ENCODE results near the gene RCOR1.
A peak's percentile ranks its signal among the peaks of the same experiment; 100 is the strongest.
"Not testable (repeated sequence)": the region's sequence is repeated elsewhere in the genome, so short reads cannot be mapped to it uniquely, and the experiment has no call there.

RCOR1 gene

DNA sequence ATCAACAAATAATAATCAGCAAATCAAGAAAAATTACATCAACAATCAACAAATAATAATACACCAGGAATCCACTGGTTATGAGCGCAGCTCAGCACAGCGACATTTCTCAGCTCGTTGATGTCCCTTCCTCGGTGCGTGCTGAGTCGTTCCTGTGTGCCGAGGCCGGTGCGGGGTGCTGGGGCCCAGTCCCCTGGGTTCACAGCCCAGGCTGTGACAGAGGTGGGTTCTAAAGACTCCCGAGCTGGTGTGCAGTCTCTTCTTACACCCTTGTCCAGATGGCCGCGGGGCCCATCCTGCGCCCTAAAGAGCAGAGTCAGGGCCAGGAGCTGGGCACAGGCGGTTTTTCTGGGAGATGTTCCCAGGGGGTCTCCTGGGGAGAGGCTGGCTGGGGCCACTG lies 157.9 kb downstream of the RCOR1 start:
- DNase-seq (ENCODE audit: low read depth in 2 of 2), result no peak

DNA sequence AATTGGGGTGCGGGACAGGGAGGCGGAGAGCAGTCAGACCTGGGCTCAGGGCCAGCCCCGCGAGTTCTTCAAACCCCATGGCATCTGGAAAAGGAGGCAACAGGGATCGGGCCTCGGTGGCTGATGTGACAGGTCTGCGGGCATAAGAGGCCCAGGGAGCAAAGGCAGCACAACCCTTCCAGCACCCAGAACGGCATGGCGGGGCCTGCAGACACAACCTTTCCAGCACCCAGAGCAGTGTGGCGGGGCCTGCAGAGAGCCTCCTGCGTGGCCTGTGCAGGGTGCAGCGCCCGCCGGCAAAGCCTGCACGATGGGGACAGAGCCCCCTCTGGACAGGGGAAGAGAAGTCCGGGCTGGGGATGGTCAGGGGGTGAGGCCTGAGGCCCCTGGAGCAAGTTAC lies 158.6 kb downstream of the RCOR1 start:
- DNase-seq (ENCODE audit: low read depth in 2 of 2), result no peak

DNA sequence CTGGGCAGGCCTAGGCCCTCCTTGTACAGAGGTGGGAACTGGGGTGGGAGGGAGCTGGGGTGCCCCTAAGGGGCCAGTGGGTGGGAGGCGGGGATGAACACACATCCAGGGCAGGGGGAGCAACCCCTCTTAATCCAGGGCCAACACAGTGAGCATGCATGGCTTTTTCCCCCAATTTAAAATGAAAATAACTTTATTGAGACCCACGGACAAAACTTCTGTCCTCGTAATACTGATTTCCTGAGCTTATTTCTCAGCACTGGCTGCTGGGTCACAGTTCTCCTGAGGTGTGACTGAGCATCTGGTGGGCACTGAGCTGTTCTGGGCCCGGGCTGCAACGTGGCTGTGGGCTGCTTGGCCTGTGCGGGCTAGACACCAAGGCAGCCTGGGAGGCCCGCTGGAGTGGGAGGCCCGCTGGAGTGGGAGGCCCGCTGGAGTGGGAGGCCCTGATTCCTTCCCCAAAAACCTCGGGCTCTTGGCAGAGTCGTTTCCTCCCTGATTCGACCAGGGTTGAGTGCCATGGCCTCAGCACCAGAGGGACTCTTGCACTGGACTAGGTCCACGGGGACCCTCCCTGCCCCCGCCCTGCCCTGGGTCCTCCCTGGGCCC lies 159.9 kb downstream of the RCOR1 start:
- no peak for DNase-seq (ENCODE audit: low read depth in 2 of 2)

DNA sequence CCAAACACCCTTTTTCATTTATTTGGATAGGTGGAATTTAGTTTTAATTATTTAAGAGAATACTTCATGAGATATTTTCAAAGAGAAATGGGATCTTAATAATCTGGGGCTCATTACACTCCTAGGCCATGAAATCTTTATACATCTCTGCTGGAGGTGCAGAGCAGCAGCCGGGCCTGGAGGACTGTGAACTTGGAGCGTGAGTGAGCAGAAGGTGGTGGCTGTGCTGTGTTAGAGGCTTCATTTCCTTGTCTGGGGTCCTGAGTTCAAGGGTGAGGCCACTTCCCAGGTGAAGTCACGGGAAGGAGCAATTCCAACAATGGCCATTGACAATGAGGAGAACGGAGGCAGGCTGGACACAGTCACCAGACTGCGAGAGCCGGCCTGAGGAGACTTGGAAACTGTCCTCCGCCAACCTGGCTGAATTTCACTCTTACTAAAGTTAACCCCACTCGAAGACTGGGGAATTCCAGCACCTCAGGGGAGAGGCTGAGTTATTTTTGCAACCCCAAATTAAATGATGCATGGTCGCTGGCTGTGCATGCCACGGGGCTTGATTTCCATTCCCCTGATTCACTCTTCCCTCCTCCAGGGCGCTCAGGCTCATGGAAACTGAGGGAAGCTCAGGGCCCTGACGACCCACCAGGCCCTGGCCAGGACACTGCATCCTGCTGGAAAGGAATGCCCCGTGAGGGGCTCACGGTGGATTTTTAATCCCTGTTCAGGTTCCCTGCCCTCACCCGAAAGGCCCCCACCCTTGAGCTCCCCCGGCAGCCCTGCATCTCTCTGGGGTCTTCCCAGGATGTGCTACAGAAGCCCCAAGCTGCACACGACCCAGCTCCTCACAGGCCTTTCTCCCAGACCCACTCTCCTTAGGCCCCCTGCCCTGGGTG lies 162.2 kb downstream of the RCOR1 start:
- DNase-seq (ENCODE audit: low read depth in 2 of 2), result no peak

DNA sequence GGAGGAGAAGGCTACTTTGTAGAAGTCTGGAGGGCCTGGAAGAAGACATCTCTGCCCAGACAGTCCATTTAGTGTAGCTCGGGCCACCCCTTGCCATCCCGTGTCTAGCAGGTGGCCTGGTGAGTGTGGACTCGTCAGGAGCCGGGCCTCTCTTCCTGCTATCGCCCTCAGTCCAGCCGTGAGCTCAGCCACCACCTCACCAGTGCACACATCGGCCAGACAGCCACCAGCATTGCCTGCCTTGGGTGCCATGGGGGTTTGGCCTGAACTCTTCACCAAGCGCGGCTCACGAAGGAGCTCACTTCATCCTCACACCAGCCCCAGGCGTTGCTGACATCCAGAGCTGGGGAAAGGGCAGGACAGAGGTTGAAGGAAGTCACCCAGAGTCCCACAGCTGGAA lies 165.2 kb downstream of the RCOR1 start:
- DNase-seq (ENCODE audit: low read depth in 2 of 2), result no peak

DNA sequence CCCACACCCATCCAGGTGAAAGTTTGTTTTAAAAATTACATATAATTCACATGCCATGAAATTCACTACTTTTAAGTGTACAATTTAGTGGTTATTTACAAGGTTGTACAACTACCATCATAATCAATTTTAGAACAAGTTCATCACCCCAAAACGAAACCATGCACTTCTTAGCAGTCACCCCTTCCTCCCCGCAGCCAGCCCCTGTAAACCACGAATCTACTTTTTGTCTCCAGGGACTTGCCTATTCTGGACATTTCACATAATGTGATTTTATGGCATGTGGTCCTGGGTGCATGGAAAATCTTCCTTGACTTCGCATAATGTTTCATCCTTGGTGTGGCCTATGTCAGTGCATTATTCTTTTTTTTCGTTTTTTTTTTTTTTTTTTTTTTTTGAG lies 165.6 kb downstream of the RCOR1 start:
- no peak for DNase-seq (ENCODE audit: low read depth in 2 of 2)

DNA sequence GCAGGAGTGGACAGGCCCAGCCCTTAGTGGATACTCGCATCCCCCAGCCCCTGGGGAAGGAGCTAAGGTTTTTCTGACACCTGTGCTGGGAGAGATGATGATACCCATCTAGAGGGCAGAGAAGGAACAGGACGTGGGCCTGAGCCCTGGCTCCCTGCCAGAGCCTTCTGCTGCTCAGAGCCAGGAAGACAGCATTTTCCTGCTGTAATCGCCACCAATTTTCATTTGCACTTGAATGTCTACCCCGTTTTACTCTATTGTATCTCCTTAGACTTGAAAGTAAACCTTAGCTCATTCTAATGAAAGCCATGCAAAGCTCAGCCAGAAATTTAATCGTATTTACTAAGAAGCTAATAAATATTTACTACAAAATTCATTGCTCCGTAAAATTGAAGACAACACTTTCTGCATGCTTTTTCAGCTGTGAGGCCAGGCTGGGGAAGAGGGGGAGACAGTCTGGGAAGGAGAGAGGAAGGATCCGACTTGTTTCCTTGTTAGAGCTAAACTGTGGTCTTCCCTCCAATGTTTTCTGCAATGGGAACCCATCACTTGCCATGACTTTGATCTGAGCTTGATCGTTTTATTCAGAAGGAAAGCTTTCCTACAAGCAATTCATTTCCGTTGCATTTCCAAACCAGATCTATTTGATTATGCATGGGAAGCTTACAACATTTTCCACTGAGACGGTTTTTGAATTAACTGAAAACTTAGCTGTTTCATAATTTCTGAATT lies 167.2 kb downstream of the RCOR1 start:
- DNase-seq (ENCODE audit: low read depth in 2 of 2), result no peak

DNA sequence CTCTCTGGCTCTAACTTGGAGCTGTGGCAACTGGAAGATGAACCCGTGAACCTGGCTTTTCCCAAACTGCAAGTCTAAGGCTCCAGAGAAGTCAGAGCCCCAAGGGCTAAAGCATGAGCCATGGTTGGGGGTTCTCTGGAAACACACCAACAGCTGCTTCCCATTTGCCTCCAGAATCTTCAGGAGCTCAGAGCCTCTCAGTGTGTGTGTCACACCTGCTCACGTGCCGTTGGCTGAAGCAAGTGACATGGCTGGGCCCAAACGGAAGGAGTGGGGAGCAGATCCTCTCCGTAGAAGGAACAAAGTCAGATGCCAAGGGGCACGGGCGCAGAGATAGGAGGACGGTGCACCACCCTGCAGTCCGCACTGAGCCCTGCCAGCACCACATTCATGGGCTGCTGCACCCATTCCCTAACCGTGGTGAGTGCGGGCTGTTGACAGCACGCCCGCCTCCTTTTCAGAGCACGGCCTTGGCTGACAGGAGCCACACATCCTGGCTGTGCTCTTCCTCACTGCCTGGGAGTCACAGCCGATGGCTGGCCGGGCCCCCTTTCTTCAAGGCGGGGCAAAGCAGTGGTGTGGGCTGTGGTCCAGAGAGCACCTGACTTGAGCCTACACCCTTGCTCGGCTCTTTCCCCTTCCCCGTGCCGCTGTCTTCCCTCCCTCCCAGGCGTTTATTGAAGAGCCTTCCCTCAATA lies 168.2 kb downstream of the RCOR1 start:
- no peak for DNase-seq (ENCODE audit: low read depth in 2 of 2)

DNA sequence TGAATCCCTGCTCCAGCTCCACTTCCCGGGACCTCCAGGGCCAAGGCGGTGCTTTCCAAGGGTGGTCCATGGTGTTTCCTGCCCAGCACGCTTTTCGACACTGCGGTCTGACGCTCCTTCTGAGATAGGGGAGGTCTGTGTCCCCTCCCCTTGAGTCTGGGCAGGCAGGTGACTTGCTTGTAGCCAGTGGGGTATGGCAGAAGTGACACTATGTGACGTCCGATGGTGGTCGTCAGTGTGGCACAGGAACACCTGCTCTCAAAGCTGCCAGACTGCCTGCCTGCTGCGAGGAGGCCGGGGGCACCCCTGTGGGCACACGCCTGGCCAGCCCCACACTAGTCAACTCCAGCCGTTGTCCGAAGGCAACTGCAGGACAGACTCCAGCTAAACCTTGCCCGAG lies 168.8 kb downstream of the RCOR1 start:
- no peak for DNase-seq (ENCODE audit: low read depth in 2 of 2)

DNA sequence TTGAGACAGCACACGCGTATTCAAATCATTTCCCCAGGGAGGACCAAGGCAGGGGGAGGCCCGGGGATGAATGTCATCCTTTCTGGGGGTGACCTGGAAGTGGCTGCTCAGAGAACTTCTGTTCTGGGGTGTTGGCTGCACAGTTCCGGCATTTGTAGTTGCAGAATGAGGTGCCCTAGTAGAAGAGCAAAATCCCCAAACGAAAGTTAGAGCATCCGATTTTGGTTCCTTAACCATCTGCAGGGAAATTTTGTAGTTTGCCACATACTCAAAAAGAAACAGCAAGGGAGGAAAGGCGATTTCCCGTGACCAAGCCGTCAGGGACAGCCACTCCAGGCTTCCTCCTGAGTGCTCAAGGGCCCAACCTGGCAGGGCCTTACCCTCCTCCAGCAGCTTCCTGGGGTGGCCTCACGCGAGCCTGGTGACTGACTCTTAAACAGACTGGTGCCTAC lies 171.8 kb downstream of the RCOR1 start:
- DNase-seq (ENCODE audit: low read depth in 2 of 2), result no peak

DNA sequence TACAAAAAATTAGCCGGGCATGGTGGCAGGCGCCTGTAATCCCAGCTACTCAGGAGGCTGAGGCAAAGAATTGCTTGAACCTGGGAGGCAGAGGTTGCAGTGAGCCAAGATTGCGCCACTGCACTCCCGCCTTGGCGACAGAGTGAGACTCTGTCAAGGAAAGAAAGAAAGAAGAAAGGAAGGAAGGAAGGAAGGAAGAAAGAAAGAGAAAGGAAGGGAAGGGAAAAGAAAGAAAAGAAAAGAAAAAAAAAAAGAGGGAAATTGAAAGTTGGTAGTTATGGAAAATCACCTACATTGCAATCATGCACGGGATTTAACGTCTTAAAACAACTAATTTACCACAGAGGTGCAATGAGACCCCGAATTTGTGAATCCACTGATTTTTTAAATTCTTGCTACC lies 173.3 kb downstream of the RCOR1 start:
- not testable (repeated sequence) for DNase-seq (ENCODE audit: low read depth in 2 of 2)

DNA sequence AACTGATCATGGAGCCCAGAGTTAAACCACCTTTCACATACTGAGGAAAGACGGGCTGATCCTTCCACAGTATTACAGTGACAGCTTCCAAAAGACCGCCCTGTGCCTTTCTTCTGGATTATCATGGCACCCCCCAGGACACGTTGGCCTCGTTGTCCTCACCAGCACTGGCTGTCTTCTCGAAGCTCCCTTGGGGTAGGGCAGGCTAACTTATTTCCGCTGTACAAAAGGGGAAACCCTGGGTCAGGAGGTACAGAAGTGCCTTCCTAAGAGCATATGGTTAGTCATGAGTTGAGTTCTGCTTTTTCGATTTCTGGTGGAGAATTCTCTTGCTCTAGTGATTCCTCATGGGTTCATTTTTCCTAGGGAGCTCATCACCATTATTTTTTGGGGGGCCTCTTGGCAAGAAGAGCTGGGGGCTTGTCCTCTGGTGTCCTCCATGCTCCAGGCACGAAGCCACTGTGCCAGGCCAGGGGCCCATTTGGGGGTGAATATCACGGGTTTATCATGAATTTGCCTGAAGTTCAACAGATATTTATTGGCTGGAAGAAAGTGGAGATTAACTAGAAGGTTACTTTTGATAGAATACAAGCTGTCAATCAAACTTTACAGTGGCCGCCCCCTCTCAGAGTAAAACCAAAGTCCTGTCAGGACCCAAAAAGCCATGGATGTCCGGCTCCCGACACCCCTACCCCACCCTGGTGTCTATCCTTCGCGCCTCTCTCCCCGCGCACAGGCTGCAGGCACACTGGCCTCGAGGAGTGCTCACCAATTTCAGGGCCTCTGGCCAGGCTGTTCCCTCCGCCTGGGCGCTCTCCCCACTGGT lies 176.0 kb downstream of the RCOR1 start:
- DNase-seq (ENCODE audit: low read depth in 2 of 2), result no peak

DNA sequence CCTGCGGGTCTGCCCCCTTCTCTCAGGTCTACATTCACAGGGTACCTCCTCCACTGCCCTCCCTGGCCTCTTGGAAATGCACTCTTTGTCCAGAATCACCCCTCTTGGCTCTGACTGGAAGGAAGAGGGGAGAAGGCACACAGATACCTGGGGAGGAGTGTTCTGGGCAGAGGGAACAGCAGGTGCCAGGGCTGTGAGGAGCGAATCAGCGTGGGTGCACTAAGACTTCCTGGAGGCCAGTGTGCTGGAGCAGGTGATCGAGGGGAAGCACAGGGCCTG lies 176.5 kb downstream of the RCOR1 start:
- DNase-seq (ENCODE audit: low read depth in 2 of 2), result no peak

DNA sequence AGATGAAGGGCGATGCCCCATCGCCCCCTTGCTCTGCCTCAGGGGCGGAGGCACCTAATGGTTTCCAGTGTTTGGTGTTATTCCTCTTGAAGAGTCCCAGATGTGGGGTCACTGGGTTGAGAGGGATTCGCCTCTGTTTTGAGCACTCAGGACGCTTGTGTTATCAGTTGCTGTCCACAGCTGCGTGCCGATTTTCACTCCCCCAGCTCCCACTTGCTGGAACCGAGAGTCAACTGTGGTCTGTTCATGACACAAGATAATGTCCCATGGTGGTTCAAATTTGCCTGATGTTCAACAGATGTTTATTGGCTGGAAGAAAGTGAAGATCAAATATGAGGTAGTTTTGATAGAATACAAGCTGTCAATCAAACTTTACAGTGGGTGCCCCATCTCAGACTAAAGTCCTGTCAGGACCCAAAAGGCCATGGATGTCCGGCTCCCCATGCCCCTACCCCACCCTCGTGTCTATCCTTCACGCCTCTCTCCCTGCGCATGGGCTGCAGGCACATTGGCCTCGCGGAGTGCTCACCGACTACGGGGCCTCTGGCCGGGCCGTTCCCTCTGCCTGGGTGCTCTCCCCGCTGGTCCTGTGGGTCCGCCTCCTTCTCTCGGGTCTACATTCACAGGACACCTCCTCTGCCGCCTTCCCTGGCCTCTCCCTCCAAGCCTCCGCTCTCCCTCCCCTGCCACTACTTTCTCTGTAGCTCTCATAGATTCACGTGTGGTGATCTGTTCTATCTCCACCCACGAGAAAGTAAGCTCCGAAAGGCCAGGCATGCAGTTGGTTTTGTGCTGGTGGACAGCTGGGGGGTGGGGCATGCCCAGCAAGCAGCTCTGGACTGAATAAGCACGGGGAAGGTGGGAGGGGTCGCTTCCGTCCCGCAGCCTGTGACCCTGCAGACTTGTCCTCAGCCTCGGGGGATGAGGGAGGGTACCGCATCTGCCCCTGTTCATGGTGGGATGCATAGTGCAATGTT lies 178.0 kb downstream of the RCOR1 start:
- DNase-seq (ENCODE audit: low read depth in 2 of 2), result no peak

DNA sequence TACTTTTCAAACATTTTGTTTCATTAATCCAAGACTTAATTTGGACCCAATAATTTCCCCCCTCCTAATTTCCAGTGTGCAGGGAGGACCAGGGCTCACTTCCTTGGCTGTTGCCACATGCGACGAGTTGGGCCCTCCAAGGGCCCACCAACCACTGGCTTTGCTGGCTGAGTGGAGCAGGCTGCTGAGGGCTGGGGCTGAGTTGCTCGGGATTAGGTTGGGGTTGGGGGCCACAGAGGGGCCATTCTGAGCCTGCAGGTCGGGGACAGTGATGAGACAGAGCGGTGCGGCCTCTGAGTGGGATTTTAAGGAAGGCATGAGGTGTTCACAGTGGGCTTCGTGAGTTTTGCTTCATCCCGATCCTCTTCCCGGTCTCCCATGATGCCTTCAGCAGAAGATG lies 178.7 kb downstream of the RCOR1 start:
- DNase-seq (ENCODE audit: low read depth in 2 of 2), result no peak

DNA sequence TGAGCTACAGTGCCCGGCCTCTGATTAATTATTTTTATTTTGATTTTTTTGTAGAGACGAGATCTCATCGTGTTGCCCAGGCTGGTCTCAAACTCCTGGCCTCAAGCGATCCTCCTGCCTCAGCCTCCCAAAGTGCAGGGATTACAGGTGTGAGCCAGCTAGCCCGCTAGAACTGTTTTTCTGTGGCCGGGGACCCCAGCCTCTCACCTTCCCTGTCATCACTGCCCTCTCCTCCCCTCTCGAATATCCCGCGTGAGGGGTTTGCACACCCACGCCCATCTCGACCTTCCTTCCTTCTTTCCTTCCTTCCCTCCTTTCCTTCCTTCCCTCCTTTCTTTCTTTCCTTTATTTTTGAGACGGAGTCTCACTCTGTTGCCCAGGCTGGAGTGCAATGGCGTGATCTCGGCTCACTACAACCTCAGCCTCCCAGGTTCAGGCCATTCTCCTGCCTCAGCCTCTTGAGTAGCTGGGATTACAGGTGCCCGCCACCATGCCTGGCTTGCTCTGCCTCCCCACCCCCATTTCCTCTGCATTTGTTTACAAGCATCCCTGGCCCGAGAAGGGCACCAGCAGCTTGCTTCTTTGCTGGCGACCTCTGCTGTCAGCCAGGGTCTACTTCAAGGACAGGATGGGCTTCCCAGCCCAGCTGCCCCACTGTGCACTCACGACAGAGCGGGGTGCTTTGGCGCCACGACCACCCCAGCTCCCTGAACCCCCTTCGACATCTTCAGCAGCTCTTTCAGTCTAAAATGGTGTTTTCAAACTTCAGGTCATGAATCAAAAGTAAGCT lies 180.5 kb downstream of the RCOR1 start:
- no peak for DNase-seq (ENCODE audit: low read depth in 2 of 2)

DNA sequence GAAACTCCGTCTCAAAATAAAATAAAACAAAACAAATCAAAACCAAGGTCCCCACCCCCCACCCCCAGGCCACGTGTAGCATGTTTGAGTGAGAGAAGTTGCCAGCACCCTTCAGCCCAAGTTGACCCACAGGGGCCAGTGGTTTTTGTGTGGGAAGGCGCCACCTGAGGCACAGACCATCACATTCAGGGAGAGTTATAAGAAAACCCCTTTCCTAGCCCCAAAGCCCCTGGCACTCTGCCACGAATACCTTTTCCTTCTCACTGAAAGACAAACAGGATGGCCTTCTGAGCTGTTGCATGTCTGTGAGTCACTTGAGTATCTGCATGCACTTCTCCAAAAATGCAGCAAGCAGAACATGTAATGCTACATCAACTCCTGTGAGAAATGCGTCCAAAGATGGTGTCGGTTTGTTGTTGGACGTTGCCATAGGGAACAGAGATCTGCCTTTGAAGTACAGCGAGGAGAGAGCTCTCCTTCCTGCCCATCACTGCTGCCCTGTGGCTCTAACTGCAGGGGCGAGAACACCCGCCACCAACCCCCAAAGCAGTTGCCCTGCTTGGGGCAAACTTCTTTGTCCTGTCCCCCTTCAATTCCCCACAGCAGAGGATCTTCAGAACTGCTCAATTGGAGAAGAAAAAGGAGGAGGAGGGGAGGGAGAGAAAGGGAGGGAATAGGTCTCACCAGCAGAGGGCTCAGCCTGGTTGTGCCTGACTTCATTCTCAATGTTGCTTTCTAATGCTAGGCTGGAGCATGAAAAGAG lies 182.1 kb downstream of the RCOR1 start:
- peak; percentile 40 to 51 for DNase-seq (ENCODE audit: low read depth in 2 of 2)

DNA sequence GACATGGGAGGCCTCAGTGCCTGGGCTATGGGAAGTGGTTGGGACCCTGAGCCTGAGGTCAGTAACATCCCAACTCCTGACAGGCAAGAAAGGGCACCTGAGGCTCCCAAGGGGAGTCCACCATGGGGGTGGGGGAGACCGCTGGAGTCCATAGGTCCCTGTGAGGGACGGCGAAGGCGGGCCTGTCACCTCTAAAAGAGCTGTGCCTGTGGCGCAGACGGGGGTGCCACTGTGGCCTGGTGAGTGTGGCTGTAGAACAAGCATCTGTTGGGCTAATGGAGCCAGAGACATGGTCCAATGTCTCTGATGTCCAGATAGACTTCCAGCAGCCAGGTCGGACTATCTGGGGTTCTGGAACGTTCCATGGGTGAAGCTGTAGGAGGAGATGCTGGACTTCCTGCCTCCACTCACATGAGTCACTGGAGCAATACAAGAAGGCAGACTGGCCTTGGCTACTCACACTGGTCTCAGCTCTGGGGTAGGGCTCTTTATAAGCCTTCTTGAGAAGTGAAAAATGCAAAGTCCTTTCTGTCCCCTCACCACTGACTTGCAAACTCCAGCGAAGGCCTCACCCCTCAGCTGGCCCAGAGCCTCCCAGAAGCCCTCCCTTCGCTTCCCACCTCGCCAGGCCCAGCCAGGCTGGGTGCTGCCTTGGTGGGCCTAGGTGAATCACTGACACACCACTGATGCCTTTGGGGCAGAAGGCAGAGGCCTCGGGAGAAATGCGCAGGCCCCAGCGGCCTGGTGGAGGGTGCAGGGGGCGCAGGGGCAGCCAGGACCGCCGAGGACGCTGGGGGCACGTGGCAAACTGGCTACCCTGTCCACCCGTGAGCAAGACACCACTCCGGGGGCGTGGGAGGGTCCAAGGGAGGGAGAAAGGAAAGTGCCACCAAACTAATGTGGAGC lies 183.7 kb downstream of the RCOR1 start:
- no peak for DNase-seq (ENCODE audit: low read depth in 2 of 2)
